ENCODE data around the gene PPP5C.

DNA sequence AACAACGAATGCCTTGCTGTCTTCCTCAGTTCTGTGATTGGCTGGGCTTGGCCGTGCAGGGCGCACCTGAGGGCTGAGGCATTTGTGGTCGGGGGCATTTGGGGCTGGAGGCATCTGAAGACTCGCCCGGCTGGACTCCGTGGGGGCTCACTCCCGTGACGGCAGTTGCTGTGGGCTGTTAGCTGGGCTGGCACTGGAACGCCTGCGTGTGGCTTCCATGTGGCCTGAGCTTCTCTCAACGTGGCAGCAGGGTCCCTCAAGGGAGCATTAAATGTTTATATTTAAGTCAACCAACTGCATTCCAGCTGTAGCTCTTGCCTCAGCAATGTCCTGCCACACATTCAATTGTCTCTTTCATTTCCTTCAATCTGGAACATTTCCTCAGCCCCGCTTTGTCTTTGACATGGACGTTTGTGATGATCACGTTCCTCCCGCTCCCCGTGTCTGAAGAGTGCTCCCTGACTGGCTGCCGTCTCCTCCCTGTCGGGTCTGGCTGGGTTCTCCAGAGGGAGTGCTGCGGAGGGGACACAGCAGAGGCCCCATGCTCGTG lies 45.4 kb downstream of the PPP5C start:
- TF ChIP-seq, protein P1, sequence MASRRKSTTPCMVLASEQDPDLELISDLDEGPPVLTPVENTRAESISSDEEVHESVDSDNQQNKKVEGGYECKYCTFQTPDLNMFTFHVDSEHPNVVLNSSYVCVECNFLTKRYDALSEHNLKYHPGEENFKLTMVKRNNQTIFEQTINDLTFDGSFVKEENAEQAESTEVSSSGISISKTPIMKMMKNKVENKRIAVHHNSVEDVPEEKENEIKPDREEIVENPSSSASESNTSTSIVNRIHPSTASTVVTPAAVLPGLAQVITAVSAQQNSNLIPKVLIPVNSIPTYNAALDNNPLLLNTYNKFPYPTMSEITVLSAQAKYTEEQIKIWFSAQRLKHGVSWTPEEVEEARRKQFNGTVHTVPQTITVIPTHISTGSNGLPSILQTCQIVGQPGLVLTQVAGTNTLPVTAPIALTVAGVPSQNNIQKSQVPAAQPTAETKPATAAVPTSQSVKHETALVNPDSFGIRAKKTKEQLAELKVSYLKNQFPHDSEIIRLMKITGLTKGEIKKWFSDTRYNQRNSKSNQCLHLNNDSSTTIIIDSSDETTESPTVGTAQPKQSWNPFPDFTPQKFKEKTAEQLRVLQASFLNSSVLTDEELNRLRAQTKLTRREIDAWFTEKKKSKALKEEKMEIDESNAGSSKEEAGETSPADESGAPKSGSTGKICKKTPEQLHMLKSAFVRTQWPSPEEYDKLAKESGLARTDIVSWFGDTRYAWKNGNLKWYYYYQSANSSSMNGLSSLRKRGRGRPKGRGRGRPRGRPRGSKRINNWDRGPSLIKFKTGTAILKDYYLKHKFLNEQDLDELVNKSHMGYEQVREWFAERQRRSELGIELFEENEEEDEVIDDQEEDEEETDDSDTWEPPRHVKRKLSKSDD (conservative IDR thresholded peaks at IDR 0.05; ENCODE audit: low read length) = no peak
- TF ChIP-seq, protein P2, sequence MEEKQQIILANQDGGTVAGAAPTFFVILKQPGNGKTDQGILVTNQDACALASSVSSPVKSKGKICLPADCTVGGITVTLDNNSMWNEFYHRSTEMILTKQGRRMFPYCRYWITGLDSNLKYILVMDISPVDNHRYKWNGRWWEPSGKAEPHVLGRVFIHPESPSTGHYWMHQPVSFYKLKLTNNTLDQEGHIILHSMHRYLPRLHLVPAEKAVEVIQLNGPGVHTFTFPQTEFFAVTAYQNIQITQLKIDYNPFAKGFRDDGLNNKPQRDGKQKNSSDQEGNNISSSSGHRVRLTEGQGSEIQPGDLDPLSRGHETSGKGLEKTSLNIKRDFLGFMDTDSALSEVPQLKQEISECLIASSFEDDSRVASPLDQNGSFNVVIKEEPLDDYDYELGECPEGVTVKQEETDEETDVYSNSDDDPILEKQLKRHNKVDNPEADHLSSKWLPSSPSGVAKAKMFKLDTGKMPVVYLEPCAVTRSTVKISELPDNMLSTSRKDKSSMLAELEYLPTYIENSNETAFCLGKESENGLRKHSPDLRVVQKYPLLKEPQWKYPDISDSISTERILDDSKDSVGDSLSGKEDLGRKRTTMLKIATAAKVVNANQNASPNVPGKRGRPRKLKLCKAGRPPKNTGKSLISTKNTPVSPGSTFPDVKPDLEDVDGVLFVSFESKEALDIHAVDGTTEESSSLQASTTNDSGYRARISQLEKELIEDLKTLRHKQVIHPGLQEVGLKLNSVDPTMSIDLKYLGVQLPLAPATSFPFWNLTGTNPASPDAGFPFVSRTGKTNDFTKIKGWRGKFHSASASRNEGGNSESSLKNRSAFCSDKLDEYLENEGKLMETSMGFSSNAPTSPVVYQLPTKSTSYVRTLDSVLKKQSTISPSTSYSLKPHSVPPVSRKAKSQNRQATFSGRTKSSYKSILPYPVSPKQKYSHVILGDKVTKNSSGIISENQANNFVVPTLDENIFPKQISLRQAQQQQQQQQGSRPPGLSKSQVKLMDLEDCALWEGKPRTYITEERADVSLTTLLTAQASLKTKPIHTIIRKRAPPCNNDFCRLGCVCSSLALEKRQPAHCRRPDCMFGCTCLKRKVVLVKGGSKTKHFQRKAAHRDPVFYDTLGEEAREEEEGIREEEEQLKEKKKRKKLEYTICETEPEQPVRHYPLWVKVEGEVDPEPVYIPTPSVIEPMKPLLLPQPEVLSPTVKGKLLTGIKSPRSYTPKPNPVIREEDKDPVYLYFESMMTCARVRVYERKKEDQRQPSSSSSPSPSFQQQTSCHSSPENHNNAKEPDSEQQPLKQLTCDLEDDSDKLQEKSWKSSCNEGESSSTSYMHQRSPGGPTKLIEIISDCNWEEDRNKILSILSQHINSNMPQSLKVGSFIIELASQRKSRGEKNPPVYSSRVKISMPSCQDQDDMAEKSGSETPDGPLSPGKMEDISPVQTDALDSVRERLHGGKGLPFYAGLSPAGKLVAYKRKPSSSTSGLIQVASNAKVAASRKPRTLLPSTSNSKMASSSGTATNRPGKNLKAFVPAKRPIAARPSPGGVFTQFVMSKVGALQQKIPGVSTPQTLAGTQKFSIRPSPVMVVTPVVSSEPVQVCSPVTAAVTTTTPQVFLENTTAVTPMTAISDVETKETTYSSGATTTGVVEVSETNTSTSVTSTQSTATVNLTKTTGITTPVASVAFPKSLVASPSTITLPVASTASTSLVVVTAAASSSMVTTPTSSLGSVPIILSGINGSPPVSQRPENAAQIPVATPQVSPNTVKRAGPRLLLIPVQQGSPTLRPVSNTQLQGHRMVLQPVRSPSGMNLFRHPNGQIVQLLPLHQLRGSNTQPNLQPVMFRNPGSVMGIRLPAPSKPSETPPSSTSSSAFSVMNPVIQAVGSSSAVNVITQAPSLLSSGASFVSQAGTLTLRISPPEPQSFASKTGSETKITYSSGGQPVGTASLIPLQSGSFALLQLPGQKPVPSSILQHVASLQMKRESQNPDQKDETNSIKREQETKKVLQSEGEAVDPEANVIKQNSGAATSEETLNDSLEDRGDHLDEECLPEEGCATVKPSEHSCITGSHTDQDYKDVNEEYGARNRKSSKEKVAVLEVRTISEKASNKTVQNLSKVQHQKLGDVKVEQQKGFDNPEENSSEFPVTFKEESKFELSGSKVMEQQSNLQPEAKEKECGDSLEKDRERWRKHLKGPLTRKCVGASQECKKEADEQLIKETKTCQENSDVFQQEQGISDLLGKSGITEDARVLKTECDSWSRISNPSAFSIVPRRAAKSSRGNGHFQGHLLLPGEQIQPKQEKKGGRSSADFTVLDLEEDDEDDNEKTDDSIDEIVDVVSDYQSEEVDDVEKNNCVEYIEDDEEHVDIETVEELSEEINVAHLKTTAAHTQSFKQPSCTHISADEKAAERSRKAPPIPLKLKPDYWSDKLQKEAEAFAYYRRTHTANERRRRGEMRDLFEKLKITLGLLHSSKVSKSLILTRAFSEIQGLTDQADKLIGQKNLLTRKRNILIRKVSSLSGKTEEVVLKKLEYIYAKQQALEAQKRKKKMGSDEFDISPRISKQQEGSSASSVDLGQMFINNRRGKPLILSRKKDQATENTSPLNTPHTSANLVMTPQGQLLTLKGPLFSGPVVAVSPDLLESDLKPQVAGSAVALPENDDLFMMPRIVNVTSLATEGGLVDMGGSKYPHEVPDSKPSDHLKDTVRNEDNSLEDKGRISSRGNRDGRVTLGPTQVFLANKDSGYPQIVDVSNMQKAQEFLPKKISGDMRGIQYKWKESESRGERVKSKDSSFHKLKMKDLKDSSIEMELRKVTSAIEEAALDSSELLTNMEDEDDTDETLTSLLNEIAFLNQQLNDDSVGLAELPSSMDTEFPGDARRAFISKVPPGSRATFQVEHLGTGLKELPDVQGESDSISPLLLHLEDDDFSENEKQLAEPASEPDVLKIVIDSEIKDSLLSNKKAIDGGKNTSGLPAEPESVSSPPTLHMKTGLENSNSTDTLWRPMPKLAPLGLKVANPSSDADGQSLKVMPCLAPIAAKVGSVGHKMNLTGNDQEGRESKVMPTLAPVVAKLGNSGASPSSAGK (IDR thresholded peaks at IDR 0.05) = no peak
- no peak for TF ChIP-seq ARNT (IDR thresholded peaks at IDR 0.05)
- TF ChIP-seq KDM1A (IDR thresholded peaks at IDR 0.05) = no peak
- TF ChIP-seq PTBP1 (IDR thresholded peaks at IDR 0.05; ENCODE audit: low read depth, low read length) = no peak
- no peak for TF ChIP-seq YBX1 (IDR thresholded peaks at IDR 0.05)
